ENCODE results near the gene CCT6A.
"Not testable (repeated sequence)": the region's sequence is repeated elsewhere in the genome, so short reads cannot be mapped to it uniquely, and the experiment has no call there.

The CCT6A gene

DNA sequence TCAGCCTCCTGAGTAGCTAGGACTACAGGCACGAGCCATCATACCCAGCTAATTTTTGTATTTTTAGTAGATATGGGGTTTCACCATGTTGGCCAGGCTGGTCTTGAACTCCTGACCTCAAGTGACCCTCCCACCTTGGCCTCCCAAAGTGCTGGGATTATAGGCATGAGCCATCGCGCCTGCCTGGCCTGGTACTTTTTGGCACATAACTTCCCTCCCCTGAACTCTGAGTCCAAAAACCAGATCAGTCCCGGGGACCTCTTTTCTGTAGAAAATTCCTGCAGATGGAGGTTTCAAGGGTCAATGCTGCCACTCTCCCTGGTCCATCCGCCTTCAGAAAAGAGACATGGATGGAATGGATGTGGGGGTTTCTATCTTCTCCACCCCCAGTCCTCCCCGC is 40.8 kb downstream of the CCT6A start:
- not testable (repeated sequence) for H3K79me1 ChIP-seq (ENCODE audit: low read length); H3K4me2 ChIP-seq (ENCODE audit: low read length); H3K27me3 ChIP-seq (ENCODE audit: insufficient read depth, low read length, poor library complexity); H3K23ac ChIP-seq (ENCODE audit: low read length); H3K18ac ChIP-seq (ENCODE audit: low read length); H3K4me3 ChIP-seq (ENCODE audit: low read length); H2AK5ac ChIP-seq (ENCODE audit: low read length); H4K5ac ChIP-seq (ENCODE audit: low read length); H3K4ac ChIP-seq (ENCODE audit: low read depth, low read length); H2BK15ac ChIP-seq (replicated peaks; ENCODE audit: low read depth); H3K36me3 ChIP-seq (ENCODE audit: control insufficient read depth, insufficient read depth, low read length); H2BK120ac ChIP-seq (ENCODE audit: low read depth, low read length); H3K56ac ChIP-seq (ENCODE audit: low read length); H3K79me2 ChIP-seq (ENCODE audit: control insufficient read depth, insufficient read depth, low read length); DNase-seq; H3K9ac ChIP-seq (ENCODE audit: low read length); H3K4me1 ChIP-seq (ENCODE audit: control insufficient read depth, low read depth, low read length); H2BK5ac ChIP-seq (ENCODE audit: low read length); H3K27ac ChIP-seq (ENCODE audit: low read depth, low read length); H4K8ac ChIP-seq (ENCODE audit: low read depth, low read length)
- WGBS (ENCODE audit: extremely low coverage, insufficient coverage, low lambda C conversion rate) = no CpG with 5 or more reads among the region's 6 CpGs

DNA sequence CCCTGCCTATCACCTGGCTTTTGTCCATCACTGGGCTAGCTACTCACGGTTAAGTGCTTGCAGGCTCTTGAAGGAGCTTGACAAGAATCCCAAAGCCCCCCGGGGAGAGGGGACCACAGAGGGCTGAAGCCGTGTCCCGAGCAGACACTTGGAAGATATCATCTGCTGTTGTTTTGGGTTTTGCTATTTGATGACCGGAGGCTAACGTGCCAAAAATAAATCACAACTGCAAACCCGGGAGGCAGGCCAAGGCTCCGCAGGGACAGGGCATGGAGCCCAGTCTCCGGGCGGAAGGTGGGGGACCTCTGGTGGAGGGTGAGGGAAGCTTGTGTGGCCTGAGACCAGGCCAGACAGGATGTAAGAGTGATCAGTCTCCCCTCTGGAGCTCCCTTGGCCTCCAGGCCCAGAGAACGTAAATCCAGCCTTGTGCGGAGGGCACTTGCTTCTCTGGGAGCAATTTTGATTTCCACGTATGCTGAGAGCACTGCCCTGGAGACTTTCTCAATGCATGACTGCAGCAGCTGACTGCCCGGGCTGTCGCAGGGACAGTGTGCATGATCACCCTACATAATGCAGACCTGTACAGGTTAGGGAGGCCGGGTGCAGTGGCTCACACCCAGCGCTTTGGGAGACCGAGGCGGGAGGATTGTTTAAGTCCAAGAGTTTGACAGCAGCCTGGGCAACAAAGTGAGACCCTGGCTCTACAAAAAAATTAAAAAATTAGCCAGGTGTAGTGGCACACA is 41.4 kb downstream of the CCT6A start, which contains the start of gene PHKG1:
Gene PHKG1, minus strand, starts transcription at position 164 of the 743 bp plus-strand sequence. CDS start 4,011 bp downstream, outside the sequence.
- Histone ChIP-seq H2BK5ac (ENCODE audit: low read length) (no peak within 1 kb of the TSS), H3K4me3 (ENCODE audit: low read length) (no peak within 1 kb of the TSS), H3K79me1 (ENCODE audit: low read length) (no peaks in the 10 kb centered on the region), H3K27me3 (ENCODE audit: insufficient read depth, low read length, poor library complexity) (no peaks in the 10 kb centered on the region), H2BK15ac (replicated peaks; ENCODE audit: low read depth) (no peak within 1 kb of the TSS), H2BK120ac (ENCODE audit: low read depth, low read length) (no peak within 1 kb of the TSS), H3K27ac (ENCODE audit: low read depth, low read length) (no peak within 1 kb of the TSS), H3K79me2 (ENCODE audit: control insufficient read depth, insufficient read depth, low read length) (no peaks in the 10 kb centered on the region), H3K56ac (ENCODE audit: low read length) (peak within 1 kb of the TSS; percentile 15), H2AK5ac (ENCODE audit: low read length) (no peak within 1 kb of the TSS), H4K5ac (ENCODE audit: low read length) (no peak within 1 kb of the TSS), H4K8ac (ENCODE audit: low read depth, low read length) (no peak within 1 kb of the TSS), H3K4ac (ENCODE audit: low read depth, low read length) (no peak within 1 kb of the TSS), H3K36me3 (ENCODE audit: control insufficient read depth, insufficient read depth, low read length) (no peaks in the 10 kb centered on the region), H3K23ac (ENCODE audit: low read length) (no peak within 1 kb of the TSS), H3K4me1 (ENCODE audit: control insufficient read depth, low read depth, low read length) (no peaks in the 10 kb centered on the region), H3K9ac (ENCODE audit: low read length) (no peak within 1 kb of the TSS), H3K18ac (ENCODE audit: low read length) (no peak within 1 kb of the TSS), H3K4me2 (ENCODE audit: low read length) (no peak within 1 kb of the TSS)
- DNase-seq = peak; percentile 48
- no CpG with 5 or more reads among the region's 19 CpGs for WGBS (ENCODE audit: extremely low coverage, insufficient coverage, low lambda C conversion rate)

DNA sequence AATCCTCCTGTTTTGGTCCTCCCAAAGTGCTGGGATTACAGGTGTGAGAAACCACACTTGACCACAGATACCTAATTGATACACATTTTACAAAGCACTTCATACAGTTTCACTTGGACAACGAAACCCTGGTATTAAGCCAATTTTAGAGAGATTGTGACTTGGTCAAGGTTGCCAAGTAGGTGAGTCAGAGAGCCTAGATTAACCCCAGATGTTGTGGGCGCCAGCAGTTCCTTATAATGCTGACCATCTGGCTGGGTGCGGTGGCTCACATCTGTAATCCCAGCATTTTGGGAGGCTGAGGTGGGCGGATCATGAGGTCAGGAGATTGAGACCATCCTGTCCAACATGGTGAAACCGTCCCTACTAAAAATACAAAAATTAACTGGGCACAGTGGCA is 46.1 kb downstream of the CCT6A start:
- Histone ChIP-seq H4K8ac (ENCODE audit: low read depth, low read length) (no peak overlapping the region), H3K4me1 (ENCODE audit: control insufficient read depth, low read depth, low read length) (no peaks in the 10 kb centered on the region), H3K79me2 (ENCODE audit: control insufficient read depth, insufficient read depth, low read length) (no peaks in the 10 kb centered on the region), H2AK5ac (ENCODE audit: low read length) (no peak overlapping the region), H3K79me1 (ENCODE audit: low read length) (no peaks in the 10 kb centered on the region), H2BK5ac (ENCODE audit: low read length) (no peak overlapping the region), H2BK120ac (ENCODE audit: low read depth, low read length) (no peak overlapping the region), H3K36me3 (ENCODE audit: control insufficient read depth, insufficient read depth, low read length) (peaks cover 2% of the 10 kb centered on the region), H2BK15ac (replicated peaks; ENCODE audit: low read depth) (no peak overlapping the region), H3K4ac (ENCODE audit: low read depth, low read length) (no peak overlapping the region), H3K27me3 (ENCODE audit: insufficient read depth, low read length, poor library complexity) (no peaks in the 10 kb centered on the region), H3K18ac (ENCODE audit: low read length) (no peak overlapping the region), H3K4me3 (ENCODE audit: low read length) (no peak overlapping the region), H3K56ac (ENCODE audit: low read length) (no peak overlapping the region), H3K9ac (ENCODE audit: low read length) (no peak overlapping the region), H3K4me2 (ENCODE audit: low read length) (no peak overlapping the region), H3K23ac (ENCODE audit: low read length) (no peak overlapping the region), H3K27ac (ENCODE audit: low read depth, low read length) (no peak overlapping the region), H4K5ac (ENCODE audit: low read length) (no peak overlapping the region)
- DNase-seq = no peak
- no CpG with 5 or more reads among the region's 5 CpGs for whole genome bisulfite sequencing (ENCODE audit: extremely low coverage, insufficient coverage, low lambda C conversion rate)

DNA sequence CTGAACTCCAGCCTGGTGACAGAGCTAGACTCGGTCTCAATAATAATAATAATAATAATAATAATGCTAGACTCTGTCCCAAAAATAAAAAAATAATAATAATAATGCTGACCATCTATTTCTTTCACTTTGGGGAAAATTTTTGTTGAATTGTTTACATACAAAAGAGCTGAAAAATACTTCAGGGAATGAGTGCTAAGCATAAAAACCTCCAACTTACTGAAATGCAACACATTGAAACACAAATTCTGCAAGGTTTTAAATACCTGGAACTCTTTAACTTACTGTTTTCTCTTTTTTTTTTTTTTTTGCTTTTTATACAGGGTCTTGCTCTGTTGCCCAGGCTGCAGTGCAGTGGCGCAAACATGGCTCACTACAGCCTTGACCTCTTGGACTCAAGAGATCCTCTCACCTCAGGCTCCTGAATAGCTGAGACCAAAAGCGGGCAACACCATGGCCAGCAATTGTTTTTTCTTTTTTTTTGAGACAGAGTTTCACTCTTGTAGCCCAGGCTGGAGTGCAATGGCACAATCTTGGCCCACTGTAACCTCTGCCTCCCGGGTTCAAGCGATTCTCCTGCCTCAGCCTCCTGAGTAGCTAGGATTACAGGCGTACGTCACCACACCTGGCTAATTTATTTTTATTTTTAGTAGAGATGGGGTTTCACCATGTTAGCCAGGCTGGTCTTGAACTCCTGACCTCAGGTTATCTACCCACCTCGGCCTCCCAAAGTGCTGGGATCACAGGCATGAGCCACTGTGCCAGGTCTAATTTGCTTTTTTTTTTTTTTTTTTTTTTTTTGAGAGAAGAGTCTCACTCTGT is 46.8 kb downstream of the CCT6A start:
- H3K4me1 ChIP-seq (ENCODE audit: control insufficient read depth, low read depth, low read length); H2BK5ac ChIP-seq (ENCODE audit: low read length); H3K56ac ChIP-seq (ENCODE audit: low read length); H3K4me2 ChIP-seq (ENCODE audit: low read length); H3K27me3 ChIP-seq (ENCODE audit: insufficient read depth, low read length, poor library complexity); H3K79me1 ChIP-seq (ENCODE audit: low read length); DNase-seq; H3K36me3 ChIP-seq (ENCODE audit: control insufficient read depth, insufficient read depth, low read length); H3K4me3 ChIP-seq (ENCODE audit: low read length); H3K9ac ChIP-seq (ENCODE audit: low read length); H3K18ac ChIP-seq (ENCODE audit: low read length); H4K8ac ChIP-seq (ENCODE audit: low read depth, low read length); H3K23ac ChIP-seq (ENCODE audit: low read length); H2AK5ac ChIP-seq (ENCODE audit: low read length); H3K27ac ChIP-seq (ENCODE audit: low read depth, low read length); H3K79me2 ChIP-seq (ENCODE audit: control insufficient read depth, insufficient read depth, low read length); H3K4ac ChIP-seq (ENCODE audit: low read depth, low read length); H4K5ac ChIP-seq (ENCODE audit: low read length); H2BK15ac ChIP-seq (replicated peaks; ENCODE audit: low read depth); H2BK120ac ChIP-seq (ENCODE audit: low read depth, low read length): not testable (repeated sequence)
- WGBS (ENCODE audit: extremely low coverage, insufficient coverage, low lambda C conversion rate) = no CpG with 5 or more reads among the region's 8 CpGs

DNA sequence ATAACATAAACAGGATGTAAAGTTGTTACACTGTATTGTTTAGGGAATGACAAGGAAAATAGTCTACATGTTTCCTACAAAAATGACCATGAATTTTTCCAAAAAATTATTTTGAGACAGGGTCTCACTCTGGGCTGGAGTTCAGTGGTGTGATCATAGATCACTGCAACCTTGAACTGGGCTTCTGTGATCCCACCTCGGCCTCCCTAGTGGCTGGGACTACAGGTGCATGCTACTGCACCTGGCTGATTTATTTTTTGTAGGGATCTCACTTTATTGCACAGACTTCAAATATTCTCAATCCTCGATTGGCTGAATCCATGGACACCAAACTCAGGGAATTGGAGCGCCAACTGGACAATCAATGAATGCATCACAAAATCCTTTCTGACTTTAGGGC is 48.1 kb downstream of the CCT6A start:
- no peak overlapping the region for H3K9ac ChIP-seq (ENCODE audit: low read length)
- no peak overlapping the region for H3K27ac ChIP-seq (ENCODE audit: low read depth, low read length)
- H3K23ac ChIP-seq (ENCODE audit: low read length) = no peak overlapping the region
- H2AK5ac ChIP-seq (ENCODE audit: low read length) = no peak overlapping the region
- peaks cover under 1% of the 10 kb centered on the region for H3K79me2 ChIP-seq (ENCODE audit: control insufficient read depth, insufficient read depth, low read length)
- H3K4me1 ChIP-seq (ENCODE audit: control insufficient read depth, low read depth, low read length) = no peaks in the 10 kb centered on the region
- no peak overlapping the region for H4K5ac ChIP-seq (ENCODE audit: low read length)
- no peak overlapping the region for H2BK120ac ChIP-seq (ENCODE audit: low read depth, low read length)
- H3K56ac ChIP-seq (ENCODE audit: low read length) = no peak overlapping the region
- H3K27me3 ChIP-seq (ENCODE audit: insufficient read depth, low read length, poor library complexity) = no peaks in the 10 kb centered on the region
- H2BK15ac ChIP-seq (replicated peaks; ENCODE audit: low read depth) = no peak overlapping the region
- H3K4me2 ChIP-seq (ENCODE audit: low read length) = no peak overlapping the region
- no peak overlapping the region for H3K4me3 ChIP-seq (ENCODE audit: low read length)
- no peak overlapping the region for H2BK5ac ChIP-seq (ENCODE audit: low read length)
- peaks cover 3% of the 10 kb centered on the region for H3K79me1 ChIP-seq (ENCODE audit: low read length)
- WGBS (ENCODE audit: extremely low coverage, insufficient coverage, low lambda C conversion rate) = no CpG with 5 or more reads among the region's 3 CpGs
- no peak for DNase-seq
- no peak overlapping the region for H3K18ac ChIP-seq (ENCODE audit: low read length)
- no peak overlapping the region for H3K4ac ChIP-seq (ENCODE audit: low read depth, low read length)
- no peak overlapping the region for H4K8ac ChIP-seq (ENCODE audit: low read depth, low read length)
- H3K36me3 ChIP-seq (ENCODE audit: control insufficient read depth, insufficient read depth, low read length) = peaks cover 8% of the 10 kb centered on the region
